Measurements from ENCODE around the gene IL1R2. TPM values are rescaled to one million over a fixed set of nuclear protein-coding genes. Genes with fewer than 3 reads are reported as not detected.

Gene IL1R2
- total RNA-seq, 4 donors from 2014 or later = 2.3 to 18.2 (median 7.0) TPM

DNA sequence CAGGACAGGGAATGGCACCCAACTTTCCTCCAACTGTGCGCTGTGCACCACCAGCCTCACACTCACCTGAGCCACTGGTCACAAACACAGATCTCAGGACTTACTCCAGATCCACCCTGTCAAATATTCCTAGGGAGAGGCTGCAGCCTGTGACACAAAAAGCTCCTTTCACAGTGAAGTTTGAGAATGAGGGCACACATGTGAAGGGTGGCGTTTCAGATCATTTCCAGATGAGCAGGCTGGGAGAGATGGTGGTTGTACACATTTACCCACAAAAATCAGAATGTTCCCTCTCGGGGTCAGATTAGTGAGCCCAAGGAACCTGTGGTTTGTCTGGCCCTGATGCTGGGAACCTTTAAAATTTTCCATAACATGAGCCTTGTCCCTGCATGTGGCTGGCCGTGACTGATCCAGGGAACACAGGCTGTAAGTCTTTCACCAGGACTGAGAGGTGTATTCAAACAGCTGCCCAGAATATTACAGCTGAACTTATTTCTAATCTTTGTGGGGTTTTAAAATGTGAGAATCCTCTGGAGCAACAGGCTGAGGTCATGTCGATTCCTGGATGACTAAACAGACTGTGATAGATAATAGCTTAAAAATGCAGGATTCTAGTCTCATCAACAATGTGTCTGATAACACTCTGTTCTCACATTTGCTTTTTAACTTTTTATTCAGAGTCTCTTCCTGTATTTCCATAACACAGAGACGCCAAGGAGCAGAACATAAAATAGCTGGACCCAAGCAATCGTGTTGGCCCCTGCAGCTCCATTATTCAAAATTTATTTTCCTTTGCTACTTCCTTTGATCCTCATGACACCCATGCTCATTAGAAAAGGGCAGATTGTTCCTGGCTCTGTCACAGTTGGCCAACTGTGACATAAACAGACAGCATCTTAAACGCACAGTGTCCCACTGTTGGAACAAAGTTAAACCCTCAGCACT is 35.5 kb downstream of the IL1R2 start:
- Histone ChIP-seq H3K9me3 (no peaks in the 10 kb centered on the region), H3K36me3 (no peaks in the 10 kb centered on the region), H3K4me1 (peaks cover 0 to 4% (median 0%) of the 10 kb centered on the region in 4 donors), H3K27ac (peak overlapping the region; percentile 50 to 76 (median 67)), H3K4me3 (no peak overlapping the region), H3K27me3 (no peaks in the 10 kb centered on the region)
- no peak for TF ChIP-seq CTCF (IDR thresholded peaks at IDR 0.05)
- TF ChIP-seq POLR2A (IDR thresholded peaks at IDR 0.05) = no peak
- DNase-seq = no peak

- Histone ChIP-seq H3K4me1 (peaks cover 0 to 10% (median 0%) of the 10 kb centered on the region in 4 donors), H3K27me3 (no peaks in the 10 kb centered on the region), H3K27ac (peak overlapping the region in 2 of 4 donors; percentile 67 to 76), H3K36me3 (no peaks in the 10 kb centered on the region), H3K9me3 (no peaks in the 10 kb centered on the region), H3K4me3 (no peak overlapping the region)
- DNase-seq = no peak
- no peak for TF ChIP-seq POLR2A (IDR thresholded peaks at IDR 0.05)
- TF ChIP-seq CTCF (IDR thresholded peaks at IDR 0.05) = no peak
Observed at GRCh38 chr2:102028470-102028869, 36.7 kb downstream of the IL1R2 start.

GRCh38 chr2:102029405-102029804 is 37.6 kb downstream of the IL1R2 start:
- Histone ChIP-seq H3K36me3 (no peaks in the 10 kb centered on the region), H3K4me3 (no peak overlapping the region), H3K9me3 (no peaks in the 10 kb centered on the region), H3K27me3 (no peaks in the 10 kb centered on the region), H3K4me1 (peaks cover 0 to 17% (median 0%) of the 10 kb centered on the region in 4 donors), H3K27ac (no peak overlapping the region)
- no peak for TF ChIP-seq POLR2A (IDR thresholded peaks at IDR 0.05)
- no peak for TF ChIP-seq CTCF (IDR thresholded peaks at IDR 0.05)
- DNase-seq = no peak

DNA sequence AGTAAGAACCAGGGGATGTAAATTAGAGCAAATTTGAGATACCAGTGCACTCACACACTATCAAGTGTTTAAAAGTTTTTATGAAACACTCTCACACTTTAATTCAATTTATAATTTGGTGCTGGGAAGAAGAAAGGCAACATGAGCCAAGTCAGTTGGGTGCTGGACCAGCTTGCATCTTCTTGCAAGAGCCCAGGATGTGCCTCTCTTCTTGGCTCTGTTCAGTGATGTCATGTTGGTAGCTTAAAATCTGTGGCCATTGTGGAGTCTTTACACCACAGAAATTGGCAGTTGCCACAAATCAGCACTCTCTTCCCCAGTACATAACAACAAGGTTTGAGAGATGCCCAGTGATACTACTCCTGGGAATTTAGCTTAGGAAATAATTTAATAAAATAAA is 38.2 kb downstream of the IL1R2 start:
- Histone ChIP-seq H3K4me3 (no peak overlapping the region), H3K36me3 (no peaks in the 10 kb centered on the region), H3K27ac (no peak overlapping the region), H3K4me1 (peaks cover 0 to 17% (median 0%) of the 10 kb centered on the region in 4 donors), H3K9me3 (no peaks in the 10 kb centered on the region), H3K27me3 (no peaks in the 10 kb centered on the region)
- no peak for DNase-seq
- TF ChIP-seq CTCF (IDR thresholded peaks at IDR 0.05) (no peak), POLR2A (IDR thresholded peaks at IDR 0.05) (no peak)

DNA sequence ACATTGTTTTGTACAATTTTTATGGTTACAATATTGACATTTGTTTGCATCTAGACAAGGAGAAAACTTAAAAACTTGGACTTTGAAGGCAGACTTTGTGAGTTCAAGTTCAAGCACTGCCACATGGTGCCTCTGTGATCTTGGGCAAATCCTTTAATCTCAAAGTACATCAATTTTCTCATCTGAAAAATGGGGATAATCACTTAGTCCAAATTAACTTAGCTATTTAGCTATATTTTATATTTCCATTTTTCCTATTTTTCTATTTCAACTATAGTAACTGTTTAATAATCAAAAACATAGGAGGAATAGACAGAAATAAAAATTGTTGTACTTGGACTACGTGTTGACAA is 38.7 kb downstream of the IL1R2 start:
- Histone ChIP-seq H3K27me3 (no peaks in the 10 kb centered on the region), H3K9me3 (no peaks in the 10 kb centered on the region), H3K27ac (peak overlapping the region in 1 of 4 donors; percentile 18), H3K4me1 (peaks cover 0 to 17% (median 0%) of the 10 kb centered on the region in 4 donors), H3K4me3 (no peak overlapping the region), H3K36me3 (no peaks in the 10 kb centered on the region)
- no peak for TF ChIP-seq POLR2A (IDR thresholded peaks at IDR 0.05)
- no peak for TF ChIP-seq CTCF (IDR thresholded peaks at IDR 0.05)
- DNase-seq = no peak

All from Peyer's patch (tissue), 4 donors.